Keratinocyte (primary cell): ENCODE measurements around the gene SHANK1. TPM values are rescaled to one million over a fixed set of nuclear protein-coding genes. Genes with fewer than 3 reads are reported as not detected.

Experiments
- DNase-seq: peaks from one replicate; pipeline ENCODE4 v3.0.0-alpha.2; 2011; ENCODE audit warnings: low read depth, missing footprints, low spot score
- FAIRE-seq: peaks from 2 replicates; lab custom pipeline; 2011; peaks lifted over from hg19 to GRCh38; lab: Jason Lieb, UNC
- H2AFZ ChIP-seq: 2 replicates; pipeline ENCODE4 v1.6.0; 2012; ENCODE audit warnings: low read length, control low read depth, inconsistent platforms; ENCODE audit not compliant: control insufficient read depth
- H3K27ac ChIP-seq: 2 replicates; pipeline ENCODE4 v1.5.1; 2011; ENCODE audit warnings: low read length; ENCODE audit not compliant: control insufficient read depth, insufficient read depth
- H3K27me3 ChIP-seq: 3 replicates; pipeline ENCODE4 v1.6.0; 2011; ENCODE audit warnings: low read length; ENCODE audit not compliant: control insufficient read depth, insufficient read depth; ENCODE audit errors: extremely low read depth
- H3K36me3 ChIP-seq, 2 experiments: 2 replicates in 1 of 2; 3 replicates in 1 of 2; pipeline ENCODE4 v1.5.1; 2011; ENCODE audit warnings: low read length in 2 of 2, mild to moderate bottlenecking in 1 of 2; ENCODE audit not compliant: control insufficient read depth in 2 of 2, insufficient read depth in 2 of 2; ENCODE audit errors: extremely low read depth in 1 of 2
- H3K4me1 ChIP-seq: 3 replicates; pipeline ENCODE4 v1.5.1; 2011; ENCODE audit warnings: low read length; ENCODE audit not compliant: control insufficient read depth, insufficient read depth; ENCODE audit errors: extremely low read depth
- H3K4me2 ChIP-seq: 3 replicates; pipeline ENCODE4 v1.6.0; 2011; ENCODE audit warnings: low read depth, low read length; ENCODE audit not compliant: control insufficient read depth, insufficient read depth; ENCODE audit errors: extremely low read depth
- H3K4me3 ChIP-seq, 3 experiments: fragments of 200-600 bp in 1 of 3; sonication (generic) in 1 of 3; 2 replicates in 2 of 3; 3 replicates in 1 of 3; pipeline ENCODE4 v1.5.1; 2011 to 2016; ENCODE audit warnings: low read length in 3 of 3, mild to moderate bottlenecking in 3 of 3, control low read depth in 2 of 3, inconsistent platforms in 1 of 3, low read depth in 1 of 3, mixed read lengths in 1 of 3, mixed run types in 1 of 3, moderate library complexity in 1 of 3; ENCODE audit not compliant: control insufficient read depth in 2 of 3, insufficient read depth in 2 of 3; ENCODE audit errors: extremely low read depth in 1 of 3
- H3K79me2 ChIP-seq: 2 replicates; pipeline ENCODE4 v1.6.0; 2012; ENCODE audit warnings: low read length; ENCODE audit not compliant: control insufficient read depth, insufficient read depth
- H3K9ac ChIP-seq: 3 replicates; pipeline ENCODE4 v1.6.0; 2011; ENCODE audit warnings: low read length; ENCODE audit not compliant: control insufficient read depth, insufficient read depth; ENCODE audit errors: extremely low read depth
- H3K9me1 ChIP-seq: 3 replicates; pipeline ENCODE4 v1.6.0; 2011; ENCODE audit warnings: low read length; ENCODE audit not compliant: control insufficient read depth, insufficient read depth; ENCODE audit errors: extremely low read depth
- H3K9me3 ChIP-seq: 2 replicates; pipeline ENCODE4 v1.5.1; 2012; ENCODE audit warnings: low read depth, low read length; ENCODE audit not compliant: control insufficient read depth
- H4K20me1 ChIP-seq: 3 replicates; pipeline ENCODE4 v1.6.0; 2011; ENCODE audit warnings: low read length; ENCODE audit not compliant: control insufficient read depth, insufficient read depth; ENCODE audit errors: extremely low read depth
- EZH2 ChIP-seq: IDR thresholded peaks from one replicate; pipeline ENCODE4 v1.6.1; 2012; ENCODE audit warnings: inconsistent platforms, mild to moderate bottlenecking, low read length, moderate library complexity
- dilution Hi-C: fragments of 300-500 bp; cut with MboI; formaldehyde crosslinking; loops from one replicate; pipeline ENCODE4 v1.7.0; 2020; ENCODE audit warnings: low sequenced_read_pairs; ENCODE audit not compliant: extremely low pct_ligation_motif_present
- polyA plus RNA-seq, 5 experiments: library from polyadenylated mRNA; depleted of rRNA in 3 of 5; stranded (reverse) in 3 of 5; stranded (forward) in 1 of 5; unstranded in 1 of 5; fragments of >200 nt; gene quantifications; 1 replicate in 1 of 5; 2 replicates in 3 of 5; 3 replicates in 1 of 5; pipeline versions ENCODE4 v1.2.1 to v1.2.3, GENCODE V29; 2011 to 2012; ENCODE audit warnings: missing spikeins in 2 of 5, low read depth in 1 of 5, low replicate concordance in 1 of 5
- TF ChIP-seq, protein P1 (sequence below), 3 experiments: IDR thresholded peaks in 1 of 3; conservative IDR thresholded peaks in 1 of 3; optimal IDR thresholded peaks in 1 of 3; 2 replicates in 2 of 3; 3 replicates in 1 of 3; pipeline versions ENCODE3 to v1.5.1; 2011; ENCODE audit warnings: low read length in 3 of 3, mild to moderate bottlenecking in 3 of 3, moderate library complexity in 2 of 3, control low read depth in 1 of 3, inconsistent platforms in 1 of 3; ENCODE audit not compliant: insufficient read depth in 2 of 3; ENCODE audit errors: extremely low read depth in 1 of 3

SHANK1 gene
- polyA plus RNA-seq, 1 donor (not counting 4 experiments of a cell fraction or from before 2014, with no cell fraction given), result 0.51 TPM

DNA sequence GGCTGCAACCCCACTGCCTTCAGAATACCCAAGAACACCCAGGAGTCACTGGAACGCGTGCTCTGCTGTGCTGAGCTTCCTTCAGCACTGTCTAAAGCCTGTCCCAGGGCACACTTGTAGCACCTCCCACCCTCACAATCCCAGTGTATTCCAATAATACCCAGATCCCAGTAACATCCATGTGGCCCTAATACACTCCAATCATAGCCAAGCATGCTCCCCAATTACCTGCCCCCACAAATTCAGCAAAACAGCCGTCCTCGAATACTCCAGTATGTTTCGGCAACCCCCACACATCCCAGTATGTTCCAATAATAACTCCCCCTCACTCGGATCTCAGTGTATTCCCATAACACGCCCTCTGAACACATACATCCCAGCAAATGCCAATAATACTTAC lies 29.2 kb downstream of the SHANK1 start:
- H4K20me1 ChIP-seq, result no peaks in the 10 kb centered on the region
- dilution Hi-C loops, result no loop called here
- no peak overlapping the region for H3K9ac ChIP-seq
- H3K4me3 ChIP-seq, result no peak overlapping the region
- H3K27me3 ChIP-seq, result peaks cover 30% of the 10 kb centered on the region
- FAIRE-seq (no peak), DNase-seq (no peak)
- no peak for TF ChIP-seq EZH2
- TF ChIP-seq, protein P1, sequence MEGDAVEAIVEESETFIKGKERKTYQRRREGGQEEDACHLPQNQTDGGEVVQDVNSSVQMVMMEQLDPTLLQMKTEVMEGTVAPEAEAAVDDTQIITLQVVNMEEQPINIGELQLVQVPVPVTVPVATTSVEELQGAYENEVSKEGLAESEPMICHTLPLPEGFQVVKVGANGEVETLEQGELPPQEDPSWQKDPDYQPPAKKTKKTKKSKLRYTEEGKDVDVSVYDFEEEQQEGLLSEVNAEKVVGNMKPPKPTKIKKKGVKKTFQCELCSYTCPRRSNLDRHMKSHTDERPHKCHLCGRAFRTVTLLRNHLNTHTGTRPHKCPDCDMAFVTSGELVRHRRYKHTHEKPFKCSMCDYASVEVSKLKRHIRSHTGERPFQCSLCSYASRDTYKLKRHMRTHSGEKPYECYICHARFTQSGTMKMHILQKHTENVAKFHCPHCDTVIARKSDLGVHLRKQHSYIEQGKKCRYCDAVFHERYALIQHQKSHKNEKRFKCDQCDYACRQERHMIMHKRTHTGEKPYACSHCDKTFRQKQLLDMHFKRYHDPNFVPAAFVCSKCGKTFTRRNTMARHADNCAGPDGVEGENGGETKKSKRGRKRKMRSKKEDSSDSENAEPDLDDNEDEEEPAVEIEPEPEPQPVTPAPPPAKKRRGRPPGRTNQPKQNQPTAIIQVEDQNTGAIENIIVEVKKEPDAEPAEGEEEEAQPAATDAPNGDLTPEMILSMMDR (optimal IDR thresholded peaks at IDR 0.05 in 1 of 3, IDR thresholded peaks at IDR 0.05 in 1 of 3, conservative IDR thresholded peaks at IDR 0.05 in 1 of 3; ENCODE audit: extremely low read depth in 1 of 3, insufficient read depth in 2 of 3, low read length in 3 of 3), result no peak
- H2AFZ ChIP-seq, result no peak overlapping the region
- no peaks in the 10 kb centered on the region for H3K36me3 ChIP-seq
- no peaks in the 10 kb centered on the region for H3K79me2 ChIP-seq
- no peaks in the 10 kb centered on the region for H3K9me3 ChIP-seq
- no peaks in the 10 kb centered on the region for H3K9me1 ChIP-seq
- H3K4me1 ChIP-seq, result no peaks in the 10 kb centered on the region
- no peak overlapping the region for H3K27ac ChIP-seq
- no peak overlapping the region for H3K4me2 ChIP-seq

DNA sequence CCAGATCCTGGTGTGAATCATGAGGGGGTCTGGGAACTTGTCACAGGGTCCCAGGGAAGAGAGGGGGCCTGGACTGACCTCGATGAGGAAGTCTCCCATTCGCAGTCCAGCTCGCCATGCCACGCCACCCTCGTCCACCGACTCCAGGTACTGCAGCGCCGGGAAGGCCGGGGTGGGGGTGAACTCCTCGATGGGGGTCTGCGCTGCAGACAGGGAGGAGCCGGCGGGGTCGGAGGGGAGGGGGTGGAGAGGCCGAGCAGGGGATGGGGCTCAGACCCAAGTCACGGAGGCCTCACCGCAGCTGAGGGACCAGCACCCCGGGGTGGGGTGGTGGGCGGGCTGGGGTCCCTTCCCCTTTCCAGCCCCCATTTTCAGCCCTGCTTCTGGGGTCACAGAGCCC lies 30.8 kb downstream of the SHANK1 start:
- H3K9me3 ChIP-seq, result no peaks in the 10 kb centered on the region
- H3K9me1 ChIP-seq, result no peaks in the 10 kb centered on the region
- no peaks in the 10 kb centered on the region for H3K4me1 ChIP-seq
- peaks cover 26% of the 10 kb centered on the region for H3K27me3 ChIP-seq
- no peak overlapping the region for H3K9ac ChIP-seq
- dilution Hi-C loops, result no loop called here
- no peak overlapping the region for H3K27ac ChIP-seq
- FAIRE-seq, result no peak
- no peaks in the 10 kb centered on the region for H3K36me3 ChIP-seq
- H3K4me2 ChIP-seq, result no peak overlapping the region
- no peak for TF ChIP-seq EZH2
- TF ChIP-seq, protein P1 (optimal IDR thresholded peaks at IDR 0.05 in 1 of 3, IDR thresholded peaks at IDR 0.05 in 1 of 3, conservative IDR thresholded peaks at IDR 0.05 in 1 of 3; ENCODE audit: extremely low read depth in 1 of 3, insufficient read depth in 2 of 3, low read length in 3 of 3), result no peak
- H2AFZ ChIP-seq, result no peak overlapping the region
- H3K79me2 ChIP-seq, result no peaks in the 10 kb centered on the region
- H4K20me1 ChIP-seq, result no peaks in the 10 kb centered on the region
- no peak overlapping the region for H3K4me3 ChIP-seq
- no peak for DNase-seq
